SK-N-SH treated with all-trans-retinoic acid at 6 μM for 48 hours (cell line): ENCODE data around the gene FHOD1.

Source experiments
- ARNTL ChIP-seq: fragments of 450-650 bp; formaldehyde crosslinking; IDR thresholded peaks from 2 replicates; pipeline ENCODE4 v1.5.0; 2020; ENCODE audit warnings: low read depth, mild to moderate bottlenecking, moderate library complexity, borderline replicate concordance
- ISL1 ChIP-seq: fragments of 250-450 bp; sonication (Bioruptor Pico); IDR thresholded peaks from 2 replicates; pipeline ENCODE4 v2.1.2; 2022; ENCODE audit warnings: mild to moderate bottlenecking, moderate library complexity
- OSR1 ChIP-seq: fragments of 250-450 bp; sonication (Bioruptor Pico); IDR thresholded peaks from 2 replicates; pipeline ENCODE4 v1.8.0; 2022; ENCODE audit warnings: moderate library complexity, mild to moderate bottlenecking, inconsistent platforms
- SNAI2 ChIP-seq: fragments of 250-450 bp; sonication (Bioruptor Pico); IDR thresholded peaks from 2 replicates; pipeline ENCODE4 v1.5.0; 2020; ENCODE audit warnings: mild to moderate bottlenecking, moderate library complexity
- TOX ChIP-seq: fragments of 250-450 bp; sonication (Bioruptor Pico); IDR thresholded peaks from 2 replicates; pipeline ENCODE4 v1.8.0; 2021; ENCODE audit warnings: mild to moderate bottlenecking, moderate library complexity, borderline replicate concordance
- ZFP30 ChIP-seq: fragments of 450-650 bp; formaldehyde crosslinking; IDR thresholded peaks from 2 replicates; pipeline ENCODE4 v1.5.0; 2022; ENCODE audit warnings: mild to moderate bottlenecking, moderate library complexity
- ZNF8 ChIP-seq: fragments of 450-650 bp; formaldehyde crosslinking; IDR thresholded peaks from 2 replicates; pipeline ENCODE4 v1.5.0; 2020; ENCODE audit warnings: mild to moderate bottlenecking, moderate library complexity
- TF ChIP-seq, protein P1 (sequence below): fragments of 250-450 bp; sonication (Bioruptor Pico); IDR thresholded peaks from 2 replicates; pipeline ENCODE4 v1.5.1; 2021; ENCODE audit warnings: mild to moderate bottlenecking, moderate library complexity
- TF ChIP-seq, protein P2 (sequence below): fragments of 250-450 bp; sonication (Bioruptor Pico); IDR thresholded peaks from 2 replicates; pipeline ENCODE4 v1.5.0; 2020; ENCODE audit warnings: mild to moderate bottlenecking, moderate library complexity
- TF ChIP-seq, protein P3 (sequence below): fragments of 250-450 bp; sonication (Bioruptor Pico); IDR thresholded peaks from 2 replicates; pipeline ENCODE4 v1.8.0; 2020; ENCODE audit warnings: mild to moderate bottlenecking, moderate library complexity, borderline replicate concordance
- TF ChIP-seq, protein P4 (sequence below): fragments of 250-450 bp; sonication (Bioruptor Pico); IDR thresholded peaks from 2 replicates; pipeline ENCODE4 v1.8.0; 2021; ENCODE audit warnings: low read depth, mild to moderate bottlenecking, moderate library complexity, borderline replicate concordance

DNA sequence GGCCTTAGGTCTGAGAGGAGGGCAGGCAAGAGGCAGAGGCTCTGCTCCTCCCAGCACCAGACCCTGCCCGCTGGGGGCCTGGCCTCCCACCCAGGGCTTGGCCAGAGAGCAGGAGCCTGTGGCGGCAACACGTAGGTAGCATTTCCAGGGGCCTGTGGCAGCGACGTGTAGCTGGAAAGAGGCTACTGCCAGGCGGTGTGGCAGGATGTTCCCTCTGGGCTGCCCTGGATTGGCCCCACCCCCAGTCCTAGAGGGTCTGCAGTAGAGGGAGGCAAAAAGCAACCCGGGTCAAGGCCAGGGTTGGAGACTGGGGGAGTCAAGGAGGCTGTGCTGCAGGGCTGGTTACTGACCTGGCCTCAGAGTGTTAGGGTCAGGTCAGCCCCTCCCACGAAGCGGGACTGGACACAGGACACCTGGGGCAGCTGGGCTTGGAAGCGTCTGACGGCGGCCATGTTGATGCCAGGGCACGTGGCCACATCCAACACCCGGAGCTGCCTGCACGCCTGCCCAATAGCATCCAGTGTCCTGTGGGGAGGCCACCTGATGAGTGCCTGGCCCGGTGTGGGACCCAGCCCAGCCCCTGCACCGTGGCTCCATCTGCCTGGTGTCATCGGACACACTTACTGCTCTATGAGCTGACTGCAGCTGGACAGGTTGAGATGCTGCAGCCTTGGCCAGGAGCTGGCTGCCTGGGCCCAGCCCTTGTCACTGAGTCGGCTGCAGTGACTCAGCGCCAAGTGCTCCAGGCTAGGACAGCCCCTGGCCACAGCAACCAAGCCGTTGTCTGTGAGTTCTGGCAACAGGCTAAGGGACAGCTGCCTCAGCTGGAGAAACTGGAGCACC, 39.8 kb downstream of the FHOD1 start:
- no peak for TF ChIP-seq SNAI2
- no peak for TF ChIP-seq ARNTL (CRISPR knock-in tag)
- TF ChIP-seq ISL1 (CRISPR knock-in tag) = no peak
- TF ChIP-seq ZFP30 (CRISPR knock-in tag) = no peak
- TF ChIP-seq TOX (CRISPR knock-in tag) = no peak
- TF ChIP-seq, protein P1, sequence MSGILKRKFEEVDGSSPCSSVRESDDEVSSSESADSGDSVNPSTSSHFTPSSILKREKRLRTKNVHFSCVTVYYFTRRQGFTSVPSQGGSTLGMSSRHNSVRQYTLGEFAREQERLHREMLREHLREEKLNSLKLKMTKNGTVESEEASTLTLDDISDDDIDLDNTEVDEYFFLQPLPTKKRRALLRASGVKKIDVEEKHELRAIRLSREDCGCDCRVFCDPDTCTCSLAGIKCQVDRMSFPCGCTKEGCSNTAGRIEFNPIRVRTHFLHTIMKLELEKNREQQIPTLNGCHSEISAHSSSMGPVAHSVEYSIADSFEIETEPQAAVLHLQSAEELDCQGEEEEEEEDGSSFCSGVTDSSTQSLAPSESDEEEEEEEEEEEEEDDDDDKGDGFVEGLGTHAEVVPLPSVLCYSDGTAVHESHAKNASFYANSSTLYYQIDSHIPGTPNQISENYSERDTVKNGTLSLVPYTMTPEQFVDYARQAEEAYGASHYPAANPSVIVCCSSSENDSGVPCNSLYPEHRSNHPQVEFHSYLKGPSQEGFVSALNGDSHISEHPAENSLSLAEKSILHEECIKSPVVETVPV (CRISPR knock-in tag) = no peak
- no peak for TF ChIP-seq ZNF8
- TF ChIP-seq, protein P2, sequence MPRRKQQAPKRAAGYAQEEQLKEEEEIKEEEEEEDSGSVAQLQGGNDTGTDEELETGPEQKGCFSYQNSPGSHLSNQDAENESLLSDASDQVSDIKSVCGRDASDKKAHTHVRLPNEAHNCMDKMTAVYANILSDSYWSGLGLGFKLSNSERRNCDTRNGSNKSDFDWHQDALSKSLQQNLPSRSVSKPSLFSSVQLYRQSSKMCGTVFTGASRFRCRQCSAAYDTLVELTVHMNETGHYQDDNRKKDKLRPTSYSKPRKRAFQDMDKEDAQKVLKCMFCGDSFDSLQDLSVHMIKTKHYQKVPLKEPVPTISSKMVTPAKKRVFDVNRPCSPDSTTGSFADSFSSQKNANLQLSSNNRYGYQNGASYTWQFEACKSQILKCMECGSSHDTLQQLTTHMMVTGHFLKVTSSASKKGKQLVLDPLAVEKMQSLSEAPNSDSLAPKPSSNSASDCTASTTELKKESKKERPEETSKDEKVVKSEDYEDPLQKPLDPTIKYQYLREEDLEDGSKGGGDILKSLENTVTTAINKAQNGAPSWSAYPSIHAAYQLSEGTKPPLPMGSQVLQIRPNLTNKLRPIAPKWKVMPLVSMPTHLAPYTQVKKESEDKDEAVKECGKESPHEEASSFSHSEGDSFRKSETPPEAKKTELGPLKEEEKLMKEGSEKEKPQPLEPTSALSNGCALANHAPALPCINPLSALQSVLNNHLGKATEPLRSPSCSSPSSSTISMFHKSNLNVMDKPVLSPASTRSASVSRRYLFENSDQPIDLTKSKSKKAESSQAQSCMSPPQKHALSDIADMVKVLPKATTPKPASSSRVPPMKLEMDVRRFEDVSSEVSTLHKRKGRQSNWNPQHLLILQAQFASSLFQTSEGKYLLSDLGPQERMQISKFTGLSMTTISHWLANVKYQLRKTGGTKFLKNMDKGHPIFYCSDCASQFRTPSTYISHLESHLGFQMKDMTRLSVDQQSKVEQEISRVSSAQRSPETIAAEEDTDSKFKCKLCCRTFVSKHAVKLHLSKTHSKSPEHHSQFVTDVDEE (CRISPR knock-in tag) = no peak
- TF ChIP-seq, protein P3, sequence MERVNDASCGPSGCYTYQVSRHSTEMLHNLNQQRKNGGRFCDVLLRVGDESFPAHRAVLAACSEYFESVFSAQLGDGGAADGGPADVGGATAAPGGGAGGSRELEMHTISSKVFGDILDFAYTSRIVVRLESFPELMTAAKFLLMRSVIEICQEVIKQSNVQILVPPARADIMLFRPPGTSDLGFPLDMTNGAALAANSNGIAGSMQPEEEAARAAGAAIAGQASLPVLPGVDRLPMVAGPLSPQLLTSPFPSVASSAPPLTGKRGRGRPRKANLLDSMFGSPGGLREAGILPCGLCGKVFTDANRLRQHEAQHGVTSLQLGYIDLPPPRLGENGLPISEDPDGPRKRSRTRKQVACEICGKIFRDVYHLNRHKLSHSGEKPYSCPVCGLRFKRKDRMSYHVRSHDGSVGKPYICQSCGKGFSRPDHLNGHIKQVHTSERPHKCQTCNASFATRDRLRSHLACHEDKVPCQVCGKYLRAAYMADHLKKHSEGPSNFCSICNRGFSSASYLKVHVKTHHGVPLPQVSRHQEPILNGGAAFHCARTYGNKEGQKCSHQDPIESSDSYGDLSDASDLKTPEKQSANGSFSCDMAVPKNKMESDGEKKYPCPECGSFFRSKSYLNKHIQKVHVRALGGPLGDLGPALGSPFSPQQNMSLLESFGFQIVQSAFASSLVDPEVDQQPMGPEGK (CRISPR knock-in tag) = no peak
- TF ChIP-seq, protein P4, sequence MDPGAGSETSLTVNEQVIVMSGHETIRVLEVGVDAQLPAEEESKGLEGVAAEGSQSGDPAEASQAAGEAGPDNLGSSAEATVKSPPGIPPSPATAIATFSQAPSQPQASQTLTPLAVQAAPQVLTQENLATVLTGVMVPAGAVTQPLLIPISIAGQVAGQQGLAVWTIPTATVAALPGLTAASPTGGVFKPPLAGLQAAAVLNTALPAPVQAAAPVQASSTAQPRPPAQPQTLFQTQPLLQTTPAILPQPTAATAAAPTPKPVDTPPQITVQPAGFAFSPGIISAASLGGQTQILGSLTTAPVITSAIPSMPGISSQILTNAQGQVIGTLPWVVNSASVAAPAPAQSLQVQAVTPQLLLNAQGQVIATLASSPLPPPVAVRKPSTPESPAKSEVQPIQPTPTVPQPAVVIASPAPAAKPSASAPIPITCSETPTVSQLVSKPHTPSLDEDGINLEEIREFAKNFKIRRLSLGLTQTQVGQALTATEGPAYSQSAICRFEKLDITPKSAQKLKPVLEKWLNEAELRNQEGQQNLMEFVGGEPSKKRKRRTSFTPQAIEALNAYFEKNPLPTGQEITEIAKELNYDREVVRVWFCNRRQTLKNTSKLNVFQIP (CRISPR knock-in tag) = no peak
- no peak for TF ChIP-seq OSR1 (CRISPR knock-in tag)
